Lung (tissue), 12 donors: ENCODE measurements around the gene APBB1. TPM values are rescaled to one million over a fixed set of nuclear protein-coding genes. Genes with fewer than 3 reads are reported as not detected.

Source experiments
- ATAC-seq: fragments of 200-7000 bp; cut with Tn5 transposase; one replicate; pipeline ENCODE4 v1.9.1; 2020; ENCODE audit warnings: moderate number of reproducible peaks; ENCODE audit not compliant: insufficient read depth, low FRiP score
- DNase-seq, 3 donors: peaks; one replicate each; pipeline ENCODE4 v3.0.0-alpha.2; 2013 to 2017
- H3K27ac ChIP-seq, 2 donors: one replicate each; pipeline ENCODE4 v1.5.1; 2013; ENCODE audit warnings: mild to moderate bottlenecking in 2 of 2, moderate library complexity in 2 of 2, control low read depth in 1 of 2, inconsistent platforms in 1 of 2, low read depth in 1 of 2, low read length in 1 of 2
- H3K27me3 ChIP-seq, 3 donors: one replicate each; pipeline ENCODE4 v1.5.1; 2013; ENCODE audit warnings: low read length in 2 of 3; ENCODE audit not compliant: control insufficient read depth in 3 of 3, insufficient read depth in 3 of 3
- H3K36me3 ChIP-seq, 4 donors: one replicate each; pipeline ENCODE4 v1.5.1; 2013; ENCODE audit warnings: low read length in 4 of 4, mild to moderate bottlenecking in 1 of 4, moderate library complexity in 1 of 4; ENCODE audit not compliant: control insufficient read depth in 4 of 4, insufficient read depth in 4 of 4
- H3K4me1 ChIP-seq, 5 donors: one replicate each; pipeline ENCODE4 v1.5.1; 2013; ENCODE audit warnings: low read length in 5 of 5, mild to moderate bottlenecking in 2 of 5, moderate library complexity in 1 of 5; ENCODE audit not compliant: control insufficient read depth in 5 of 5, insufficient read depth in 5 of 5
- H3K4me3 ChIP-seq: one replicate; pipeline ENCODE4 v1.5.1; 2013; ENCODE audit warnings: mild to moderate bottlenecking, control low read depth, moderate library complexity
- H3K9ac ChIP-seq, 2 donors: one replicate each; pipeline ENCODE4 v1.5.1; 2013; ENCODE audit warnings: low read length in 2 of 2, control low read depth in 1 of 2; ENCODE audit not compliant: insufficient read depth in 1 of 2
- H3K9me3 ChIP-seq, 4 donors: one replicate each; pipeline ENCODE4 v1.5.1; 2013; ENCODE audit warnings: low read length in 3 of 4, mild to moderate bottlenecking in 1 of 4, moderate library complexity in 1 of 4; ENCODE audit not compliant: control insufficient read depth in 4 of 4, insufficient read depth in 3 of 4
- WGBS, 2 donors: extraction: QIAGEN DNeasy Blood & Tissue Kit; methylation state at CpG; one replicate each; pipeline ENCODE4 v1.1.7; 2013; 5-methylcytosine and 5-hydroxymethylcytosine counted together
- polyA plus RNA-seq, 2 donors: library from polyadenylated mRNA; stranded (reverse); fragments of 200-250 nt; gene quantifications; one replicate each; pipeline ENCODE4 v1.2.1, GENCODE V29; 2013
- total RNA-seq, 2 donors: library from RNA; depleted of rRNA in 1 of 2; stranded (reverse); fragments of >200 nt in 1 of 2; gene quantifications; one replicate each; pipeline ENCODE4 v1.2.1, GENCODE V29; 2014 to 2021
- TF ChIP-seq, protein P1 (sequence below): IDR thresholded peaks from 2 replicates; pipeline ENCODE4 v1.5.1; 2012; ENCODE audit warnings: mild to moderate bottlenecking; ENCODE audit errors: control extremely low read depth, extremely low read depth
- donor health status: control.
- donor health status: control.
- donor health status: Bipolar disorder and iron deficiency.
- donor health status: healthy.
- donor health status: DM: yes; HTN: yes; CAD: no.

The APBB1 gene
- total and polyA plus RNA-seq, 4 donors, result 18.8 to 42.0 (median 30.6) TPM

DNA sequence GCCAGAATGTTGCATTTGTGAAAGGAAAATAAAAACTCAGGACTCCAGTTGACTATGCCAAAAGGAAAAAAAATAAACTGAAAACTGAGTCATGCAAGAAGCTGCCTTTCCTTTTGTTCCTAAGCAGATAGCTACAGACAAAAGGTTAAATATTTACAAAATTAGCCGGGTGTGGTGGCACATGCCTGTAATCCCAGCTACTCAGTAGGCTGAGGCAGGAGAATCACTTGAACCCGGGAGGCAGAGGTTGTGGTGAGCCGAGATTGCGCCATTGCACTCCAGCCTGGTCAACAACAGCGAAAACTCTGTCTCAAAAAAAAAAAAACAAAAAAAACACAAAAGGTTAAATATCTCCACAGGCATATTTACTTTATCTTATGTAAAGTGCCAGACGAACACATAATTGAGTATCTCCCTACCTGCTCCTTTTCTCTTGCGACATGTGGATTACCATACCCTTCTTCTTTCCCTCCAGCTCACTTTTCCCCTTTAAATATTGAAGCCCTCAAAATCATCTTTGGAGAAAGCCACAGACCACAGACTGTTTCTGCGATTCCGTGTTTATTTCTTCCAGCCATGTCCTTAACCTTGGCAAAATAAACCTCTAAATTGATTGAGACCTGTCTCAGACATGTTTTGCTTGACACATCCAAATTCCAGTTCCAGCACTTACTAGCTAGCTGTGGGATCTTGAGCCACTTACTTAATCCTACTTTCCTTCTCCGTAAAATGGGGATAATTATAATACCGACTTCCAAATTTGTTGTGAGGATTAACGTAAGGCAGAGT, 30.9 kb downstream of the APBB1 start:
- no peak for DNase-seq
- Histone ChIP-seq H3K9ac (no peak overlapping the region), H3K27ac (peak overlapping the region in 1 of 2 donors; percentile 2), H3K4me3 (no peak overlapping the region), H3K36me3 (no peaks in the 10 kb centered on the region), H3K27me3 (no peaks in the 10 kb centered on the region), H3K9me3 (no peaks in the 10 kb centered on the region), H3K4me1 (peaks cover 0 to 11% (median 7%) of the 10 kb centered on the region in 5 donors)
- no peak for ATAC-seq
- TF ChIP-seq, protein P1, sequence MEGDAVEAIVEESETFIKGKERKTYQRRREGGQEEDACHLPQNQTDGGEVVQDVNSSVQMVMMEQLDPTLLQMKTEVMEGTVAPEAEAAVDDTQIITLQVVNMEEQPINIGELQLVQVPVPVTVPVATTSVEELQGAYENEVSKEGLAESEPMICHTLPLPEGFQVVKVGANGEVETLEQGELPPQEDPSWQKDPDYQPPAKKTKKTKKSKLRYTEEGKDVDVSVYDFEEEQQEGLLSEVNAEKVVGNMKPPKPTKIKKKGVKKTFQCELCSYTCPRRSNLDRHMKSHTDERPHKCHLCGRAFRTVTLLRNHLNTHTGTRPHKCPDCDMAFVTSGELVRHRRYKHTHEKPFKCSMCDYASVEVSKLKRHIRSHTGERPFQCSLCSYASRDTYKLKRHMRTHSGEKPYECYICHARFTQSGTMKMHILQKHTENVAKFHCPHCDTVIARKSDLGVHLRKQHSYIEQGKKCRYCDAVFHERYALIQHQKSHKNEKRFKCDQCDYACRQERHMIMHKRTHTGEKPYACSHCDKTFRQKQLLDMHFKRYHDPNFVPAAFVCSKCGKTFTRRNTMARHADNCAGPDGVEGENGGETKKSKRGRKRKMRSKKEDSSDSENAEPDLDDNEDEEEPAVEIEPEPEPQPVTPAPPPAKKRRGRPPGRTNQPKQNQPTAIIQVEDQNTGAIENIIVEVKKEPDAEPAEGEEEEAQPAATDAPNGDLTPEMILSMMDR, result no peak
- WGBS, 2 donors, result 51 to 59% methylated on average over 12 of the region's 12 CpGs

DNA sequence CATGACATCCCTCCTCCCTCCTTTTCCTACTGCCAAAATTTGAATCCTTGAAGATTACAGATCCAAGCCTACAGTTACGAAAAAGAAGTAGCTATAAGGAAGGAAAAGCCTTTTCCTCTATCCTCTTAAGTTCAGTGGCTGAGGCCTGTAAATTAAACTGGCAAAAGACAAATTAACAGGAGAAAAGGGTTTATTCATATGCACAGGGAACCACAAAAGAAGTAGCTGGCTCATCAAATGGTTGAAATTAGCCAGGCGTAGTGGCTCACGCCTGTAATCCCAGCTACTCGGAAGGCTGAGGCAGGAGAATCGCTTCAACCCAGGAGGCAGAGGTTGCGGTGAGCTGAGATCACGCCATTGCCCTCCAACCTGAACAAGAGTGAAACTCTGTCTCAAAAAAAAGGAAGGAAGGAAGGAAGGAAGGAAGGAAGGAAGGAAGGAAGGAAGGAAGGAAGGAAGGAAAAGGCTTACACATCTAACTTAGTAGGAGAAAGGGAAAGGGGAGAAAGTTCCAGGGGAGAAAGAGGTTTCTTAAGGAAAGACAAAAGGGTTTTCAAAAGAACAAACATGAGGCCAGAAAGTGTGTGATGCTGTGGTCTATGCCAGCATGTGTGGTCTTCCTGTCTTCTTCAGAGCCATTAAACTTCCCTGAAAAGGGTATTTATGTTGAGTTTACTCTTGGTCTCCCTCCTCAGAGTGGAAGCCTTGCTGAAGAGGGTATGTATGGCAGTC, 33.7 kb downstream of the APBB1 start:
- ATAC-seq, result no peak
- peaks cover 0 to 4% (median 0%) of the 10 kb centered on the region in 5 donors for H3K4me1 ChIP-seq
- H3K9ac ChIP-seq, result no peak overlapping the region
- no peak overlapping the region for H3K4me3 ChIP-seq
- H3K27ac ChIP-seq, result no peak overlapping the region
- H3K9me3 ChIP-seq, result no peaks in the 10 kb centered on the region
- TF ChIP-seq, protein P1, result no peak
- DNase-seq, result no peak
- WGBS, 2 donors, result 85 to 95% methylated on average over 7 of the region's 7 CpGs
- no peaks in the 10 kb centered on the region for H3K36me3 ChIP-seq
- H3K27me3 ChIP-seq, result no peaks in the 10 kb centered on the region

DNA sequence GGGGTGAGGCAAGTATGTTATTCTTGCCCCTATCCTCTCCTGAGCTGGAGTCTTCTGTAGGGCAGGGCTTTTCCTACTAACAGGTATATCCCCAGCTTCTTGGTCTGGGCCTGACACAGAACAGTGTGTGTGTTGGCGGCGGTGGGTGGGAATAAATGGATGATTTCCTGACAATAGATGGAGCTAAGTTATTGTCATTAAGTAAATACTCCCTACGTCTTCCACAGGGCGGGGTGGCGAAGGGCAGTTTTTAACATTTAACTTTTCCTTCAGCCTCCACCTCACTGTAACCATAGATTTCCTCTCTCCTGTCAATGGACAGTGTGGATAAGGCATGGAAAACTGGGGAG, 40.3 kb downstream of the APBB1 start:
- Histone ChIP-seq H3K9me3 (no peaks in the 10 kb centered on the region), H3K4me3 (no peak overlapping the region), H3K9ac (no peak overlapping the region), H3K27me3 (no peaks in the 10 kb centered on the region), H3K4me1 (no peaks in the 10 kb centered on the region), H3K27ac (peak overlapping the region; percentile 5 to 64), H3K36me3 (no peaks in the 10 kb centered on the region)
- TF ChIP-seq, protein P1, result no peak
- WGBS, 2 donors, result 60 to 72% methylated on average over 5 of the region's 5 CpGs
- DNase-seq (no peak), ATAC-seq (no peak)
